ENCODE results near the gene CYP24A1. TPM values are rescaled to one million over a fixed set of nuclear protein-coding genes. Genes with fewer than 3 reads are reported as not detected.

CYP24A1 gene
- total and polyA plus RNA-seq, 2 of the 13 experiments (the other 11 are each of a cell fraction or from before 2014, with no cell fraction given) = 9.4 to 32.7 TPM

DNA sequence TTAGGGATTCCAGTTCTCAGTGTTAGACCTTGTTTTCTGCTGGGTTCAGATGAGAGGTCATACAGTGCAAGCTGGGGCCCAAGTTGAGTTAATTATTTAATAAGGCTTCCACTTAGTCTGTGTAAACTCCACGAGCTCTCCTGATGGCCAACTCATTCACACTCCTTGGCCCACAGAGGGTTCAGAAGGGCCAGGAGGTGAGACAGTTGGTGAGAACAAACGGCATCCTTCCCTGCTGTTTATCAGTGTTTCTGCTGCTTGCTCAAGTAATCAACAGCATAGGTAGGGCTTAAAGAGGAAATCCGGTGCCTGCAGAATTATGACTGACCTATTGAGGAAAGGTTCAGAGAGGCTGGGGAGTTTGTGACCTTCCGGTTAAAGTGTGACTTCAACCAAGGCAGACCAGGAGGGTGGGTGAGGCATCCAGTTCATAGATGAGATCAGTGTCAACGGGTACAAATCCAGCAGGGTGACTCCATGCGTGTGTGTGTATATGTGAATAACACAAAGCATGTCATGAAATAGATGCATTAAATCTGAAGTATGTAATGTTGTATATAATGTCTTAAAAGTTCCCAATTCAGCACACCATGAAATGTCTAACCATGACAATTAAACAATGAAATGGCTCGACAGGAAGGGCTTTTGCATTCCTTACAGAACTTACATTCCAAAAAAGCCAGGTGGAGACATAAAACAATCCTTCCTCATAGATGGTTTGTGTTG is 66.0 kb downstream of the CYP24A1 start (continued):
- TF ChIP-seq, protein P1, sequence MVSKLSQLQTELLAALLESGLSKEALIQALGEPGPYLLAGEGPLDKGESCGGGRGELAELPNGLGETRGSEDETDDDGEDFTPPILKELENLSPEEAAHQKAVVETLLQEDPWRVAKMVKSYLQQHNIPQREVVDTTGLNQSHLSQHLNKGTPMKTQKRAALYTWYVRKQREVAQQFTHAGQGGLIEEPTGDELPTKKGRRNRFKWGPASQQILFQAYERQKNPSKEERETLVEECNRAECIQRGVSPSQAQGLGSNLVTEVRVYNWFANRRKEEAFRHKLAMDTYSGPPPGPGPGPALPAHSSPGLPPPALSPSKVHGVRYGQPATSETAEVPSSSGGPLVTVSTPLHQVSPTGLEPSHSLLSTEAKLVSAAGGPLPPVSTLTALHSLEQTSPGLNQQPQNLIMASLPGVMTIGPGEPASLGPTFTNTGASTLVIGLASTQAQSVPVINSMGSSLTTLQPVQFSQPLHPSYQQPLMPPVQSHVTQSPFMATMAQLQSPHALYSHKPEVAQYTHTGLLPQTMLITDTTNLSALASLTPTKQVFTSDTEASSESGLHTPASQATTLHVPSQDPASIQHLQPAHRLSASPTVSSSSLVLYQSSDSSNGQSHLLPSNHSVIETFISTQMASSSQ (IDR thresholded peaks at IDR 0.05; ENCODE audit: low read depth) = peak; percentile 100
- TF ChIP-seq, protein P1 (CRISPR knock-in tag; IDR thresholded peaks at IDR 0.05; ENCODE audit: borderline replicate concordance) = peak; percentile 100
- TF ChIP-seq JARID2 (CRISPR knock-in tag; IDR thresholded peaks at IDR 0.05; ENCODE audit: insufficient replicate concordance) (peak; percentile 92), U2AF2 (IDR thresholded peaks at IDR 0.05; ENCODE audit: low read depth, low read length) (no peak), U2AF1 (optimal IDR thresholded peaks at IDR 0.05; ENCODE audit: low read depth, low read length) (no peak), ZFP36L2 (CRISPR knock-in tag; IDR thresholded peaks at IDR 0.05) (peak; percentile 88; the same call in 1 of the 2 replicates), SMARCE1 (IDR thresholded peaks at IDR 0.05; ENCODE audit: borderline replicate concordance) (no peak), SMAD1 (CRISPR knock-in tag; IDR thresholded peaks at IDR 0.05; ENCODE audit: borderline replicate concordance, low read depth) (peak; percentile 64; the same call in 1 of the 2 replicates), ZFP36 (IDR thresholded peaks at IDR 0.05; ENCODE audit: borderline replicate concordance, low read depth, low read length, partially characterized antibody) (no peak), GPN1 (CRISPR knock-in tag; IDR thresholded peaks at IDR 0.05; ENCODE audit: borderline replicate concordance) (no peak), ZNF552 (CRISPR knock-in tag; IDR thresholded peaks at IDR 0.05; ENCODE audit: borderline replicate concordance) (no peak), RFX3 (CRISPR knock-in tag; IDR thresholded peaks at IDR 0.05) (no peak), ZNF879 (CRISPR knock-in tag; IDR thresholded peaks at IDR 0.05) (no peak), TARDBP (CRISPR knock-in tag; IDR thresholded peaks at IDR 0.05) (peak; percentile 96), GATAD2A (CRISPR knock-in tag; IDR thresholded peaks at IDR 0.05) (peak; percentile 99), ZNF790 (CRISPR knock-in tag; IDR thresholded peaks at IDR 0.05; ENCODE audit: borderline replicate concordance) (no peak), NFRKB (IDR thresholded peaks at IDR 0.05) (no peak)
- TF ChIP-seq, protein P2, sequence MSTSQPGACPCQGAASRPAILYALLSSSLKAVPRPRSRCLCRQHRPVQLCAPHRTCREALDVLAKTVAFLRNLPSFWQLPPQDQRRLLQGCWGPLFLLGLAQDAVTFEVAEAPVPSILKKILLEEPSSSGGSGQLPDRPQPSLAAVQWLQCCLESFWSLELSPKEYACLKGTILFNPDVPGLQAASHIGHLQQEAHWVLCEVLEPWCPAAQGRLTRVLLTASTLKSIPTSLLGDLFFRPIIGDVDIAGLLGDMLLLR (CRISPR knock-in tag; IDR thresholded peaks at IDR 0.05) = no peak
- TF ChIP-seq, protein P3, sequence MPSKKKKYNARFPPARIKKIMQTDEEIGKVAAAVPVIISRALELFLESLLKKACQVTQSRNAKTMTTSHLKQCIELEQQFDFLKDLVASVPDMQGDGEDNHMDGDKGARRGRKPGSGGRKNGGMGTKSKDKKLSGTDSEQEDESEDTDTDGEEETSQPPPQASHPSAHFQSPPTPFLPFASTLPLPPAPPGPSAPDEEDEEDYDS (CRISPR knock-in tag; IDR thresholded peaks at IDR 0.05) = peak; percentile 89
- TF ChIP-seq, protein P4, sequence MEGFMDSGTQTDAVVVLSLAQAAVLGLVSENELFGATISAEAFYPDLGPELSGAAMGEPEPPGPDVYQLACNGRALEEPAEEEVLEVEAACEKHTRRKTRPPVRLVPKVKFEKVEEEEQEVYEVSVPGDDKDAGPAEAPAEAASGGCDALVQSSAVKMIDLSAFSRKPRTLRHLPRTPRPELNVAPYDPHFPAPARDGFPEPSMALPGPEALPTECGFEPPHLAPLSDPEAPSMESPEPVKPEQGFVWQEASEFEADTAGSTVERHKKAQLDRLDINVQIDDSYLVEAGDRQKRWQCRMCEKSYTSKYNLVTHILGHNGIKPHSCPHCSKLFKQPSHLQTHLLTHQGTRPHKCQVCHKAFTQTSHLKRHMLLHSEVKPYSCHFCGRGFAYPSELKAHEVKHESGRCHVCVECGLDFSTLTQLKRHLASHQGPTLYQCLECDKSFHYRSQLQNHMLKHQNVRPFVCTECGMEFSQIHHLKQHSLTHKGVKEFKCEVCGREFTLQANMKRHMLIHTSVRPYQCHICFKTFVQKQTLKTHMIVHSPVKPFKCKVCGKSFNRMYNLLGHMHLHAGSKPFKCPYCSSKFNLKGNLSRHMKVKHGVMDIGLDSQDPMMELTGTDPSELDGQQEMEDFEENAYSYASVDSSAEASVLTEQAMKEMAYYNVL (CRISPR knock-in tag; IDR thresholded peaks at IDR 0.05; ENCODE audit: borderline replicate concordance) = peak; percentile 91; the same call in 1 of the 2 replicates
- TF ChIP-seq, protein P5, sequence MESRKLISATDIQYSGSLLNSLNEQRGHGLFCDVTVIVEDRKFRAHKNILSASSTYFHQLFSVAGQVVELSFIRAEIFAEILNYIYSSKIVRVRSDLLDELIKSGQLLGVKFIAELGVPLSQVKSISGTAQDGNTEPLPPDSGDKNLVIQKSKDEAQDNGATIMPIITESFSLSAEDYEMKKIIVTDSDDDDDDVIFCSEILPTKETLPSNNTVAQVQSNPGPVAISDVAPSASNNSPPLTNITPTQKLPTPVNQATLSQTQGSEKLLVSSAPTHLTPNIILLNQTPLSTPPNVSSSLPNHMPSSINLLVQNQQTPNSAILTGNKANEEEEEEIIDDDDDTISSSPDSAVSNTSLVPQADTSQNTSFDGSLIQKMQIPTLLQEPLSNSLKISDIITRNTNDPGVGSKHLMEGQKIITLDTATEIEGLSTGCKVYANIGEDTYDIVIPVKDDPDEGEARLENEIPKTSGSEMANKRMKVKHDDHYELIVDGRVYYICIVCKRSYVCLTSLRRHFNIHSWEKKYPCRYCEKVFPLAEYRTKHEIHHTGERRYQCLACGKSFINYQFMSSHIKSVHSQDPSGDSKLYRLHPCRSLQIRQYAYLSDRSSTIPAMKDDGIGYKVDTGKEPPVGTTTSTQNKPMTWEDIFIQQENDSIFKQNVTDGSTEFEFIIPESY (CRISPR knock-in tag; IDR thresholded peaks at IDR 0.05) = peak; percentile 77; the same call in 1 of the 2 replicates
